ENCODE measurements around the gene SLC17A7. TPM values are rescaled to one million over a fixed set of nuclear protein-coding genes. Genes with fewer than 3 reads are reported as not detected.

SLC17A7 gene
- total RNA-seq, 8 experiments from 2014 or later, result 0.16 to 1.9 (median 0.71) TPM; not detected in 1

- Histone ChIP-seq H3K4me1 (replicated peaks in 1 of 2) (peaks cover 5 to 12% of the 10 kb centered on the region in 2 donors), H3K4me3 (no peak overlapping the region), H3K27ac (no peak overlapping the region)
- ATAC-seq (replicated peaks in 6 of 8), result no peak
- in situ Hi-C loops (cut with MboI; ENCODE audit: low pct_unique_long_range_greater_than_20kb in 2 of 9, low sequenced_read_pairs in 9 of 9, unreplicated experiment in 9 of 9), result loop anchor here in 3 of 9 experiments (10.0 to 25.0 kb wide), 2 partner anchors 46 to 138 kb away; partner anchors contain the start of genes SLC17A7 (in 2 of the 3) and RCN3 (in 1 of the 3)
- WGBS, 10 experiments, result 18 to 100% (median 63%) methylated on average over 1 to 5 of the region's 6 CpGs; no CpG with 5 or more reads in 2 of the 10 experiments
These were observed 42.4 kb downstream of the SLC17A7 start for GRCh38 chr19:49398931-49399330.

GRCh38 chr19:49398001-49398615 is 43.2 kb downstream of the SLC17A7 start:
- 64 to 93% (median 90%) methylated on average over 2 to 3 of the region's 11 CpGs; no CpG with 5 or more reads in 5 of the 10 experiments for WGBS, 10 experiments
- Histone ChIP-seq H3K4me1 (replicated peaks in 1 of 2) (peaks cover 6 to 8% of the 10 kb centered on the region in 2 donors), H3K4me3 (no peak overlapping the region), H3K27ac (no peak overlapping the region)
- ATAC-seq (replicated peaks in 6 of 8), result no peak
- in situ Hi-C loops (cut with MboI; ENCODE audit: low pct_unique_long_range_greater_than_20kb in 2 of 9, low sequenced_read_pairs in 9 of 9, unreplicated experiment in 9 of 9), result loop anchor here in 3 of 9 experiments (10.0 to 25.0 kb wide), 2 partner anchors 47 to 139 kb away; partner anchors contain the start of genes SLC17A7 (in 2 of the 3) and RCN3 (in 1 of the 3)

- in situ Hi-C loops (cut with MboI; ENCODE audit: low pct_unique_long_range_greater_than_20kb in 2 of 9, low sequenced_read_pairs in 9 of 9, unreplicated experiment in 9 of 9), result loop anchor here in 3 of 9 experiments (10.0 to 25.0 kb wide), 2 partner anchors 48 to 140 kb away; partner anchors contain the start of genes SLC17A7 (in 2 of the 3) and RCN3 (in 1 of the 3)
- Histone ChIP-seq H3K4me1 (replicated peaks in 1 of 2) (peaks cover 8% of the 10 kb centered on the region in 2 donors), H3K27ac (no peak overlapping the region), H3K4me3 (no peak overlapping the region)
- WGBS, 10 experiments, result 7 to 91% (median 70%) methylated on average over 1 to 5 of the region's 8 CpGs; no CpG with 5 or more reads in 2 of the 10 experiments
- no peak for ATAC-seq (replicated peaks in 6 of 8)
These were observed 44.4 kb downstream of the SLC17A7 start for GRCh38 chr19:49396738-49397505.

- 48 to 77% (median 69%) methylated on average over 3 to 9 of the region's 15 CpGs; no CpG with 5 or more reads in 4 of the 10 experiments for WGBS, 10 experiments
- Histone ChIP-seq H3K4me3 (no peak overlapping the region), H3K27ac (no peak overlapping the region), H3K4me1 (replicated peaks in 1 of 2) (peaks cover 8% of the 10 kb centered on the region in 2 donors)
- in situ Hi-C loops (cut with MboI; ENCODE audit: low pct_unique_long_range_greater_than_20kb in 2 of 9, low sequenced_read_pairs in 9 of 9, unreplicated experiment in 9 of 9), result loop anchor here in 3 of 9 experiments (10.0 to 25.0 kb wide), 2 partner anchors 49 to 142 kb away; partner anchors contain the start of genes SLC17A7 (in 2 of the 3) and RCN3 (in 1 of the 3)
- ATAC-seq (replicated peaks in 6 of 8), result no peak
These were observed 45.5 kb downstream of the SLC17A7 start for GRCh38 chr19:49395581-49396407.

- Histone ChIP-seq H3K4me1 (replicated peaks in 1 of 2) (peaks cover 8% of the 10 kb centered on the region in 2 donors), H3K4me3 (no peak overlapping the region), H3K27ac (no peak overlapping the region)
- peak in 5 of 8 experiments; percentile 17 to 52 (median 24) for ATAC-seq (replicated peaks in 6 of 8)
- in situ Hi-C loops (cut with MboI; ENCODE audit: low pct_unique_long_range_greater_than_20kb in 2 of 9, low sequenced_read_pairs in 9 of 9, unreplicated experiment in 9 of 9), result loop anchor here in 3 of 9 experiments (10.0 to 25.0 kb wide), 2 partner anchors 51 to 143 kb away; partner anchors contain the start of genes SLC17A7 (in 2 of the 3) and RCN3 (in 1 of the 3)
- 0% methylated on average over 1 of the region's 5 CpGs; no CpG with 5 or more reads in 9 of the 10 experiments for WGBS, 10 experiments
These were observed 47.4 kb downstream of the SLC17A7 start for GRCh38 chr19:49393881-49394280.

- no peak overlapping the region for H3K27ac ChIP-seq
- H3K4me3 ChIP-seq, result no peak overlapping the region
- 4 to 80% (median 43%) methylated on average over 1 to 9 of the region's 14 CpGs; no CpG with 5 or more reads in 1 of the 10 experiments for WGBS, 10 experiments
- in situ Hi-C loops (cut with MboI; ENCODE audit: low pct_unique_long_range_greater_than_20kb in 2 of 9, low sequenced_read_pairs in 9 of 9, unreplicated experiment in 9 of 9), result loop anchor here in 3 of 9 experiments (10.0 to 25.0 kb wide), 2 partner anchors 53 to 146 kb away; partner anchors contain the start of genes SLC17A7 (in 2 of the 3) and RCN3 (in 1 of the 3)
- H3K4me1 ChIP-seq (replicated peaks in 1 of 2), result peaks cover 8% of the 10 kb centered on the region in 2 donors
- ATAC-seq (replicated peaks in 6 of 8), result peak; percentile 90 to 98 (median 96)
These were observed 49.5 kb downstream of the SLC17A7 start for GRCh38 chr19:49391581-49392399.

GRCh38 chr19:49390929-49391359 is 50.4 kb downstream of the SLC17A7 start:
- peaks cover 8% of the 10 kb centered on the region in 2 donors for H3K4me1 ChIP-seq (replicated peaks in 1 of 2)
- in situ Hi-C loops (cut with MboI; ENCODE audit: low pct_unique_long_range_greater_than_20kb in 2 of 9, low sequenced_read_pairs in 9 of 9, unreplicated experiment in 9 of 9), result loop anchor here in 3 of 9 experiments (10.0 to 25.0 kb wide), 2 partner anchors 54 to 146 kb away; partner anchors contain the start of genes SLC17A7 (in 2 of the 3) and RCN3 (in 1 of the 3)
- WGBS, 10 experiments, result 0 to 33% (median 10%) methylated on average over 1 to 6 of the region's 9 CpGs; no CpG with 5 or more reads in 4 of the 10 experiments
- ATAC-seq (replicated peaks in 6 of 8), result peak in 1 of 8 experiments; percentile 11
- no peak overlapping the region for H3K27ac ChIP-seq
- no peak overlapping the region for H3K4me3 ChIP-seq

GRCh38 chr19:49390131-49390928 is 51.0 kb downstream of the SLC17A7 start:
- Histone ChIP-seq H3K4me3 (no peak overlapping the region), H3K4me1 (replicated peaks in 1 of 2) (peaks cover 8% of the 10 kb centered on the region in 2 donors), H3K27ac (no peak overlapping the region)
- in situ Hi-C loops (cut with MboI; ENCODE audit: low pct_unique_long_range_greater_than_20kb in 2 of 9, low sequenced_read_pairs in 9 of 9, unreplicated experiment in 9 of 9), result loop anchor here in 3 of 9 experiments (10.0 to 25.0 kb wide), 2 partner anchors 54 to 147 kb away; partner anchors contain the start of genes SLC17A7 (in 2 of the 3) and RCN3 (in 1 of the 3)
- ATAC-seq (replicated peaks in 6 of 8), result no peak
- WGBS, 10 experiments, result 43 to 73% methylated on average over 1 to 6 of the region's 26 CpGs; no CpG with 5 or more reads in 8 of the 10 experiments

GRCh38 chr19:49389406-49389805 is 51.9 kb downstream of the SLC17A7 start:
- WGBS, 10 experiments, result 40 to 100% (median 92%) methylated on average over 1 to 4 of the region's 20 CpGs; no CpG with 5 or more reads in 7 of the 10 experiments
- no peak overlapping the region for H3K4me3 ChIP-seq
- peaks cover 8% of the 10 kb centered on the region in 2 donors for H3K4me1 ChIP-seq (replicated peaks in 1 of 2)
- H3K27ac ChIP-seq, result no peak overlapping the region
- in situ Hi-C loops (cut with MboI; ENCODE audit: low pct_unique_long_range_greater_than_20kb in 2 of 9, low sequenced_read_pairs in 9 of 9, unreplicated experiment in 9 of 9), result loop anchor here in 1 of 9 experiments (25.0 kb wide), 1 partner anchor 148 kb away; the partner anchor contains the start of gene RCN3
- ATAC-seq (replicated peaks in 6 of 8), result no peak

- Histone ChIP-seq H3K27ac (no peak within 1 kb of the TSS), H3K4me1 (replicated peaks in 1 of 2) (peaks cover 0 to 4% of the 10 kb centered on the region in 2 donors), H3K4me3 (no peak within 1 kb of the TSS)
- WGBS, 10 experiments, result 41 to 80% (median 67%) methylated on average over 1 to 10 of the region's 40 CpGs; no CpG with 5 or more reads in 7 of the 10 experiments
- in situ Hi-C loops (cut with MboI; ENCODE audit: low pct_unique_long_range_greater_than_20kb in 2 of 9, low sequenced_read_pairs in 9 of 9, unreplicated experiment in 9 of 9), result loop anchor here in 1 of 9 experiments (25.0 kb wide), 1 partner anchor 149 kb away; the partner anchor contains the start of gene RCN3
- peak in 1 of 8 experiments; percentile 50 for ATAC-seq (replicated peaks in 6 of 8)
These were observed 53.4 kb downstream of the SLC17A7 start, which contains the start of gene KASH5 for GRCh38 chr19:49387936-49388372. Gene KASH5, plus strand, starts transcription at chr19:49388249. Its CDS starts 2,635 bp downstream, at chr19:49390884.

Data from motor neuron (in vitro differentiated cells).